Fibroblast of villous mesenchyme (primary cell): ENCODE measurements around the gene SKA3. TPM values are rescaled to one million over a fixed set of nuclear protein-coding genes. Genes with fewer than 3 reads are reported as not detected.
"Not testable (repeated sequence)": the region's sequence is repeated elsewhere in the genome, so short reads cannot be mapped to it uniquely, and the experiment has no call there.

Source experiments
- DNase-seq: peaks from one replicate; pipeline ENCODE4 v3.0.0-alpha.2; 2010; ENCODE audit warnings: low read depth
- H3K4me3 ChIP-seq: 2 replicates; pipeline ENCODE4 v1.5.1; 2011; ENCODE audit warnings: low read depth, mild to moderate bottlenecking, low read length
- CTCF ChIP-seq: IDR thresholded peaks from 2 replicates; pipeline ENCODE4 v1.5.1; 2012; ENCODE audit warnings: low read depth, mild to moderate bottlenecking, low read length; ENCODE audit not compliant: insufficient read depth
- total RNA-seq: library from RNA; depleted of rRNA; stranded (reverse); fragments of >200 nt; gene quantifications from 2 replicates; pipeline ENCODE4 v1.2.3, GENCODE V29; 2012

SKA3 gene
- total RNA-seq, 1 donor, result 24.2 TPM

DNA sequence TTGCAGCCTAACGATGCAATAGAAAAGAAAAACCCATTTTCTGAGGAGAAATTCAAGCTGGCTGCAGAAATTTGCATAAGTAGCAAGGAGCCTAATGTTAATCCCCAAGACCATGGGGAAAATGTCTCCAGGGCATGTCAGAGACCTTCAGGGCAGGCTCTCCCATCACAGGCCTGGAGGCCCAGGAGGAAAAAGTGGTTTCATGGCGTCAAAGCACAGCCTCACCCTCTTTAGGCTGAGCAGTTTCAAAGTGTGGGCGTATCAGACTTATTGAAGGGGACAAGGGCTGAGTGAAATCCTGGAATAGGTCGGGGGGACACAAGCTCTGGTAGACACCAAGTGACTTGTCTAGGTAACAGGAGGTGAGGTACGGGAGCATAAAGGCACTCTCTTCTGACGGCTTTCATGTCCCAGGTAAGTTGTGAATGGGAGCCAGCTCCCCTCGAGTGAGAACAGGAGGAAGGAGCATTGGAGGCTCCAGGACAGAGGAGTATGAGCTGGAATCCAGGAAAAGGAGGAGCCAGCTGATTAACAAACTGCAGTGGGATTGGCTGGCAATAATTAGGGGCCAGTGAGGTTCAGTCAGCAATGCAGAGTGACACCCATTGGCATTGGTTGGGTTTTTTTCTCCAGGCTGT is 35.9 kb upstream of the SKA3 start:
- DNase-seq, result no peak
- TF ChIP-seq CTCF, result no peak
- no peak overlapping the region for H3K4me3 ChIP-seq

DNA sequence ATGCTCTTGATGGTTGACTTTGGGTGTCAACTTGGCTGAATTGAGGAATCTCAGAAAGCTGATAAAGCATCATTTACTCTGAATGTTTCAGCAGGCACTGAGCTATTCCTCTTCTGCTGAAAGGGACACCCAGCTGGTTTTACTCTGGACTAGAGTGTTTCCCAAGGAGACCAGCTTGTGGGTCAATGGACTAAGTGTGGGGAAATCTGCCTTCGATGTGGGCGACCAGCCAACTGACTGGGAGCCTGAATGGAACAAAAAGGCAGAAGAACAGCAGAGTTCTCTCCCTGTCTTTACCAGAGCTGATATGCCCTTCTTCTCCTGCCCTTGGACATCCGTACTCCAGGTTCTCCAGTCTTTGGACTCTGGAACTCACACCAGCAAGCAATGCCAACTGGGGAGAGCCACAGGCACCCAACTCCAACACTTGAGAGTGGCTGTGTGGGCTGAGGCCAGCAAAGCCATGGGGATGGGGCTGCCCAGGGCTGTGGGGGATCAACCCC is 32.4 kb upstream of the SKA3 start:
- TF ChIP-seq CTCF, result no peak
- DNase-seq, result peak; percentile 12
- no peak overlapping the region for H3K4me3 ChIP-seq

DNA sequence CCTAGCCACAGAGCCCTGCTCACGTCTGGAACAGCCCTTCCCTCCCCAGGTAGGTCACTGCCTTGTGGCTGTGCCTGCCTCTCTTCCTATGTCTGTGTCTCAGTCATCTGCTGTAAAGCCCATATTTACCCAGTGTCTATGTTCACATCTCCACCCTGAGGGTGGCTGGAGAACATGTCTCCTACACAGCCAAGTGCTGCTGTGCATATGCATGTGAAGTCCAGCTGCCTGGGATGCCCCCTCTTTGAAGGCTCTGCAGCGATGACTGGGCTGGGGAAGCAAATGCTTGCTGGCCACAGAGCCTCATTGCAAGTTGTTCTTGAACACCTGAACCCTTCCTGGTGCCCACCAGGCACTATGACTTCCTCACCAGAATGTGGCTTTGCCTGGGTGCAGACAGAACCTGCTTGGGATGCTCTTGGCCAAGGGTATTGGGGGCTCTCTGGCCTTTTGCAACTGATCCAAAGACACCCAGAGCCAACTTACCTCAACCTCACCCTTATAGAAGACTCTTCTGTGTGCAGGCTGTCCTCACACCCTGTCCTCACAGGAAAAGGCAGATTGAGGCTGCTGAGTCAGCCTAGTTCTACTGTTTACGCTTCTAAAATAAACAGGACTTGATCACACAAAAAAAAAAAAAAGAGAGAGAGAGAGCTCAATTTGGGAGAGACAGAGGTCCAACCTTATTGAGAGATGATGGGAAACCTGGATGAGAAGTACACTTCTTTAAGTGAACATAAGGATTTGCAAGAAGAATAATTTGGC is 26.6 kb upstream of the SKA3 start:
- TF ChIP-seq CTCF, result no peak
- no peak overlapping the region for H3K4me3 ChIP-seq
- peak; percentile 21 for DNase-seq

- not testable (repeated sequence) for H3K4me3 ChIP-seq, DNase-seq
These were observed 25.3 kb upstream of the SKA3 start for GRCh38 chr13:21201456-21202190.

- not testable (repeated sequence) for H3K4me3 ChIP-seq, DNase-seq
These were observed 22.0 kb upstream of the SKA3 start for GRCh38 chr13:21198391-21198790.

GRCh38 chr13:21197606-21198225 is 21.4 kb upstream of the SKA3 start:
- H3K4me3 ChIP-seq, result not testable (repeated sequence)

GRCh38 chr13:21194756-21195155 is 18.4 kb upstream of the SKA3 start:
- DNase-seq, result not testable (repeated sequence)

More at GRCh38 chr13:21197606-21198225, 21.4 kb upstream of the SKA3 start:
- not testable (repeated sequence) for DNase-seq

DNA sequence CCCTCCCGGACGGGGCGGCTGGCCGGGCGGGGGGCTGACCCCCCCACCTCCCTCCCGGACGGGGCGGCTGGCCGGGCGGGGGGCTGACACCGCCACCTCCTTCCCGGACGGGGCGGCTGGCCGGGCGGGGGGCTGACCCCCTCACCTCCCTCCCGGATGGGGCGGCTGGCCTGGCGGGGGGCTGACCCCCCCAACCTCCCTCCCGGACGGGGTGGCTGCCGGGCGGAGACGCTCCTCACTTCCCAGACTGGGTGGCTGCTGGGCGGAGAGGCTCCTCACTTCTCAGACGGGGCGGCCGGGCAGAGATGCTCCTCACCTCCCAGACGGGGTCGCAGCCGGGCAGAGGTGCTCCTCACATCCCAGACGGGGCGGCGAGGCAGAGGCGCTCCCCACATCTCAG is 10.1 kb upstream of the SKA3 start:
- DNase-seq, H3K4me3 ChIP-seq: not testable (repeated sequence)

More at GRCh38 chr13:21194756-21195155, 18.4 kb upstream of the SKA3 start:
- H3K4me3 ChIP-seq, result not testable (repeated sequence)

GRCh38 chr13:21181671-21182070 is 5.3 kb upstream of the SKA3 start:
- no peak for TF ChIP-seq CTCF
- no peak for DNase-seq
- H3K4me3 ChIP-seq, result no peak overlapping the region
